IMR-90 (cell line): ENCODE results near the gene COA1. TPM values are rescaled to one million over a fixed set of nuclear protein-coding genes. Genes with fewer than 3 reads are reported as not detected.

Source experiments
- ATAC-seq: fragments of 200-7000 bp; cut with Tn5 transposase; 2 replicates; pipeline ENCODE4 v1.9.1; 2020; ENCODE audit warnings: low read depth, mild to moderate bottlenecking, moderate library complexity
- BruUV-seq: library from RNA; stranded (reverse); fragments of 400-500 nt; replicated peaks from 2 replicates; lab custom pipeline; 2021; lab: Mats Ljungman, UMichigan
- CTCF ChIA-PET: fragments of 300-600 bp; formaldehyde crosslinking; extraction: SDS; loops from one replicate; lab custom pipeline; 2021; ENCODE audit warnings: antibody characterized with exemption; lab: Yijun Ruan, JAX
- POLR2A ChIA-PET: fragments of 300-600 bp; sonication (Branson Sonifier 250); formaldehyde crosslinking; loops from one replicate; lab custom pipeline; 2022; ENCODE audit warnings: antibody characterized with exemption; ENCODE audit not compliant: unreplicated experiment; lab: Charles Lee
- DNase-seq: peaks from one replicate; pipeline ENCODE4 v3.0.0; 2013
- H2AFZ ChIP-seq: replicated peaks from 2 replicates; pipeline ENCODE3; 2013; ENCODE audit warnings: low read length, mild to moderate bottlenecking; ENCODE audit not compliant: poor library complexity
- H2AK5ac ChIP-seq: 2 replicates; pipeline ENCODE4 v1.6.1; 2013; ENCODE audit warnings: low read depth, low read length, inconsistent platforms
- H2AK9ac ChIP-seq: replicated peaks from 2 replicates; pipeline ENCODE3; 2013; ENCODE audit warnings: mild to moderate bottlenecking, low read depth, low read length, moderate library complexity; ENCODE audit not compliant: poor library complexity
- H2BK120ac ChIP-seq: 2 replicates; pipeline ENCODE4 v1.6.1; 2013; ENCODE audit warnings: low read depth, low read length, inconsistent platforms
- H2BK15ac ChIP-seq: 3 replicates; pipeline ENCODE4 v1.6.1; 2013; ENCODE audit warnings: low read depth, low read length, inconsistent platforms
- H2BK20ac ChIP-seq: 2 replicates; pipeline ENCODE4 v1.6.1; 2013; ENCODE audit warnings: low read depth, mild to moderate bottlenecking, inconsistent platforms, low read length, moderate library complexity
- H2BK5ac ChIP-seq: 2 replicates; pipeline ENCODE4 v1.6.1; 2013; ENCODE audit warnings: mild to moderate bottlenecking, low read depth, low read length, inconsistent platforms; ENCODE audit not compliant: poor library complexity, severe bottlenecking
- H3K14ac ChIP-seq: replicated peaks from 2 replicates; pipeline ENCODE4 v1.6.1; 2013; ENCODE audit warnings: low read depth, low read length, inconsistent platforms
- H3K18ac ChIP-seq: 2 replicates; pipeline ENCODE4 v1.6.1; 2013; ENCODE audit warnings: low read depth, low read length, control low read depth
- H3K23ac ChIP-seq: 2 replicates; pipeline ENCODE4 v1.6.1; 2013; ENCODE audit warnings: low read depth, low read length, inconsistent platforms
- H3K27ac ChIP-seq: 2 replicates; pipeline ENCODE4 v1.5.1; 2013; ENCODE audit warnings: mild to moderate bottlenecking, control low read depth, low read length; ENCODE audit not compliant: insufficient read depth
- H3K27me3 ChIP-seq: 2 replicates; pipeline ENCODE4 v1.6.1; 2013; ENCODE audit warnings: low read length; ENCODE audit not compliant: control insufficient read depth, insufficient read depth
- H3K36me3 ChIP-seq: 2 replicates; pipeline ENCODE4 v1.6.1; 2013; ENCODE audit warnings: low read length, mixed read lengths; ENCODE audit not compliant: control insufficient read depth, insufficient read depth
- H3K4ac ChIP-seq: 2 replicates; pipeline ENCODE4 v1.6.1; 2013; ENCODE audit warnings: low read depth, low read length, inconsistent platforms
- H3K4me1 ChIP-seq: 2 replicates; pipeline ENCODE4 v1.6.1; 2013; ENCODE audit warnings: low read length, mixed read lengths; ENCODE audit not compliant: control insufficient read depth, insufficient read depth
- H3K4me2 ChIP-seq: 2 replicates; pipeline ENCODE4 v1.6.1; 2013; ENCODE audit warnings: low read depth, mild to moderate bottlenecking, control low read depth, low read length, moderate library complexity
- H3K4me3 ChIP-seq: 2 replicates; pipeline ENCODE4 v1.5.1; 2013; ENCODE audit warnings: low read depth, mild to moderate bottlenecking, control low read depth, low read length, moderate library complexity; ENCODE audit not compliant: insufficient read depth
- H3K56ac ChIP-seq: 2 replicates; pipeline ENCODE4 v1.6.1; 2013; ENCODE audit warnings: low read length, inconsistent platforms; ENCODE audit not compliant: insufficient read depth; ENCODE audit errors: extremely low read depth
- H3K79me1 ChIP-seq, 2 experiments: 2 replicates each; pipeline ENCODE4 v1.6.1; 2013; ENCODE audit warnings: low read length in 2 of 2, inconsistent platforms in 1 of 2, low read depth in 1 of 2
- H3K9ac ChIP-seq: 2 replicates; pipeline ENCODE4 v1.6.1; 2013; ENCODE audit warnings: low read depth, low read length, control low read depth
- H3K9me1 ChIP-seq: 2 replicates; pipeline ENCODE4 v1.6.1; 2013; ENCODE audit warnings: low read length, inconsistent platforms; ENCODE audit not compliant: insufficient read depth
- H3K9me3 ChIP-seq: 2 replicates; pipeline ENCODE4 v1.6.1; 2013; ENCODE audit warnings: low read length; ENCODE audit not compliant: control insufficient read depth, insufficient read depth
- H4K20me1 ChIP-seq: 2 replicates; pipeline ENCODE4 v1.6.1; 2013; ENCODE audit warnings: low read length, inconsistent platforms; ENCODE audit not compliant: insufficient read depth
- H4K5ac ChIP-seq: 2 replicates; pipeline ENCODE4 v1.6.1; 2013; ENCODE audit warnings: mild to moderate bottlenecking, low read depth, low read length, control low read depth
- H4K8ac ChIP-seq, 2 experiments: 2 replicates each; pipeline ENCODE4 v1.6.1; 2013; ENCODE audit warnings: low read depth in 2 of 2, low read length in 2 of 2, control low read depth in 1 of 2, inconsistent platforms in 1 of 2
- H4K91ac ChIP-seq: 2 replicates; pipeline ENCODE4 v1.6.1; 2013; ENCODE audit warnings: low read depth, low read length, inconsistent platforms; ENCODE audit not compliant: insufficient read depth
- RAD21 ChIP-seq: IDR thresholded peaks from 2 replicates; pipeline ENCODE4 v1.6.1; 2012; ENCODE audit warnings: low read length, improper control_type of control experiment
- RCOR1 ChIP-seq: IDR thresholded peaks from 2 replicates; pipeline ENCODE4 v1.6.1; 2012; ENCODE audit warnings: mild to moderate bottlenecking, low read length, improper control_type of control experiment; ENCODE audit not compliant: insufficient replicate concordance
- WGBS, 2 experiments: methylation state at CpG; one replicate each; pipeline versions ENCODE4 v1.1.5 to v1.1.7; 2013; ENCODE audit warnings: missing lambda C conversion rate in 2 of 2; ENCODE audit not compliant: insufficient read length in 1 of 2; ENCODE audit errors: extremely low coverage in 2 of 2; 5-methylcytosine and 5-hydroxymethylcytosine counted together
- dilution Hi-C: fragments of 300-500 bp; cut with HindIII; formaldehyde crosslinking; loops from one replicate; pipeline ENCODE4 v1.14.3; 2018; ENCODE audit warnings: low sequenced_read_pairs; ENCODE audit not compliant: unreplicated experiment
- in situ Hi-C: fragments of 300-500 bp; cut with MboI; formaldehyde crosslinking; loops from 3 replicates; pipeline ENCODE4 v1.14.3; 2019; ENCODE audit warnings: low sequenced_read_pairs, inconsistent platforms, mixed read lengths
- intact Hi-C: fragments of 100-400 bp; cut with micrococcal nuclease; formaldehyde crosslinking; loops from 2 replicates; pipeline ENCODE4 v1.10.0; 2022
- polyA plus RNA-seq, 3 experiments: library from polyadenylated mRNA; depleted of rRNA; stranded (reverse); fragments of >200 nt; gene quantifications; 2 replicates each; pipeline ENCODE4 v1.2.3, GENCODE V29; 2012; ENCODE audit warnings: low replicate concordance in 1 of 3
- total RNA-seq: library from RNA; depleted of rRNA; stranded (reverse); fragments of >200 nt; gene quantifications from 2 replicates; pipeline ENCODE4 v1.2.3, GENCODE V29; 2012

COA1 gene
- total and polyA plus RNA-seq, 2 of the 4 experiments (the other 2 are of a cell fraction): 34.2 to 59.5 TPM

GRCh38 chr7:43634384-43634783 lies 94.9 kb downstream of the COA1 start:
- Histone ChIP-seq H2BK15ac (no peak overlapping the region), H3K4me3 (no peak overlapping the region), H3K79me1 (peaks cover 28 to 71% of the 10 kb centered on the region in 2 experiments), H3K4me1 (peaks cover 15% of the 10 kb centered on the region), H3K9me1 (peaks cover 11% of the 10 kb centered on the region), H3K36me3 (peaks cover 35% of the 10 kb centered on the region), H3K23ac (no peak overlapping the region), H4K5ac (no peak overlapping the region), H3K27ac (no peak overlapping the region), H4K20me1 (no peaks in the 10 kb centered on the region), H2BK5ac (peak overlapping the region; percentile 42), H2BK20ac (no peak overlapping the region), H4K8ac (0 out of 4 replicates have a peak overlapping the region, but pooled peaks of 1 of the 2 experiments have one; percentile 24), H2BK120ac (no peak overlapping the region), H3K56ac (no peak overlapping the region), H3K9ac (no peak overlapping the region), H3K14ac (no peak overlapping the region), H2AFZ (no peak overlapping the region), H3K4me2 (no peak overlapping the region), H3K9me3 (no peaks in the 10 kb centered on the region), H2AK5ac (peak overlapping the region; percentile 39; the same call in 1 of the 2 replicates), H2AK9ac (peak overlapping the region; percentile 21), H3K4ac (no peak overlapping the region), H3K18ac (no peak overlapping the region), H3K27me3 (no peaks in the 10 kb centered on the region), H4K91ac (no peak overlapping the region)
- intact Hi-C loops: no loop called here
- ChIA-PET CTCF (interaction anchor here (1.7 kb wide), 1 partner anchor 66 kb away, joined by 4 read pairs; no protein-coding TSS in a partner anchor), POLR2A (no interaction called here)
- TF ChIP-seq RAD21: no peak
- TF ChIP-seq RCOR1: no peak
- DNase-seq (no peak), ATAC-seq (no peak)
- in situ Hi-C loops: no loop called here
- dilution Hi-C loops: no loop called here
- WGBS, 2 experiments: no CpG with 5 or more reads among the region's 2 CpGs
- no TSS peak for BruUV-seq
